Activated naive CD8-positive, alpha-beta T cell treated with anti-CD3 and anti-CD28 coated beads, Interleukin-2, amount 50 U/mL, for 16 hours (primary cell): ENCODE measurements around the gene ARHGAP19.
A peak's percentile ranks its signal among the peaks of the same experiment; 100 is the strongest.

Source experiments
- DNase-seq: peaks from one replicate; pipeline ENCODE4 v3.0.0-alpha.2; 2020; ENCODE audit warnings: low read depth, low spot score

ARHGAP19 gene

GRCh38 chr10:97229322-97230015, 63.0 kb downstream of the ARHGAP19 start:
- no peak for DNase-seq

- no peak for DNase-seq
These were observed 63.7 kb downstream of the ARHGAP19 start for GRCh38 chr10:97228775-97229157.

GRCh38 chr10:97228130-97228774, 64.2 kb downstream of the ARHGAP19 start:
- no peak for DNase-seq

GRCh38 chr10:97226398-97226797, 66.0 kb downstream of the ARHGAP19 start:
- no peak for DNase-seq

- DNase-seq: no peak
These were observed 67.7 kb downstream of the ARHGAP19 start for GRCh38 chr10:97224483-97225435.

- no peak for DNase-seq
These were observed 70.0 kb downstream of the ARHGAP19 start for GRCh38 chr10:97222326-97222961.

GRCh38 chr10:97220355-97220754, 72.1 kb downstream of the ARHGAP19 start:
- no peak for DNase-seq

GRCh38 chr10:97217299-97217698, 75.1 kb downstream of the ARHGAP19 start:
- DNase-seq: no peak

- no peak for DNase-seq
These were observed 76.7 kb downstream of the ARHGAP19 start for GRCh38 chr10:97215619-97216260.

- no peak for DNase-seq
These were observed 79.0 kb downstream of the ARHGAP19 start for GRCh38 chr10:97213431-97213830.

GRCh38 chr10:97211229-97211628, 81.2 kb downstream of the ARHGAP19 start:
- no peak for DNase-seq

GRCh38 chr10:97210543-97210960, 81.9 kb downstream of the ARHGAP19 start:
- DNase-seq: peak; percentile 54

- no peak for DNase-seq
These were observed 84.6 kb downstream of the ARHGAP19 start for GRCh38 chr10:97207756-97208346.

- no peak for DNase-seq
These were observed 85.3 kb downstream of the ARHGAP19 start for GRCh38 chr10:97207131-97207530.

GRCh38 chr10:97204826-97205679, 87.4 kb downstream of the ARHGAP19 start:
- DNase-seq: no peak

GRCh38 chr10:97203220-97203619, 89.2 kb downstream of the ARHGAP19 start:
- DNase-seq: no peak

GRCh38 chr10:97200616-97201015, 91.8 kb downstream of the ARHGAP19 start:
- DNase-seq: no peak

- DNase-seq: no peak
These were observed 93.3 kb downstream of the ARHGAP19 start for GRCh38 chr10:97199152-97199551.

- no peak for DNase-seq
These were observed 95.4 kb downstream of the ARHGAP19 start for GRCh38 chr10:97197030-97197500.
